ENCODE measurements around the gene TCEA3.

Gene TCEA3

GRCh38 chr1:23419180-23419579 is 5.4 kb downstream of the TCEA3 start:
- DNase-seq, result no peak

GRCh38 chr1:23417570-23417969 is 7.0 kb downstream of the TCEA3 start:
- peak; percentile 61 for DNase-seq

GRCh38 chr1:23416964-23417363 is 7.6 kb downstream of the TCEA3 start:
- no peak for DNase-seq

GRCh38 chr1:23408797-23409290 is 15.7 kb downstream of the TCEA3 start:
- DNase-seq, result no peak

GRCh38 chr1:23407016-23407630 is 17.4 kb downstream of the TCEA3 start:
- DNase-seq, result no peak

- DNase-seq, result no peak
These were observed 18.6 kb downstream of the TCEA3 start for GRCh38 chr1:23405946-23406345.

GRCh38 chr1:23403735-23404486 is 20.6 kb downstream of the TCEA3 start:
- peak; percentile 99 for DNase-seq

- no peak for DNase-seq
These were observed 21.2 kb downstream of the TCEA3 start for GRCh38 chr1:23403355-23403734.

GRCh38 chr1:23403038-23403336 is 21.6 kb downstream of the TCEA3 start:
- DNase-seq, result no peak

GRCh38 chr1:23402286-23403037 is 22.1 kb downstream of the TCEA3 start:
- no peak for DNase-seq

- no peak for DNase-seq
These were observed 23.2 kb downstream of the TCEA3 start for GRCh38 chr1:23401313-23401712.

GRCh38 chr1:23400324-23401114 is 24.0 kb downstream of the TCEA3 start:
- no peak for DNase-seq

GRCh38 chr1:23399229-23399628 is 25.3 kb downstream of the TCEA3 start:
- DNase-seq, result no peak

GRCh38 chr1:23397908-23398307 is 26.6 kb downstream of the TCEA3 start:
- DNase-seq, result no peak

GRCh38 chr1:23396380-23396779 is 28.2 kb downstream of the TCEA3 start:
- no peak for DNase-seq

GRCh38 chr1:23395849-23396248 is 28.7 kb downstream of the TCEA3 start:
- no peak for DNase-seq

- no peak for DNase-seq
These were observed 29.3 kb downstream of the TCEA3 start for GRCh38 chr1:23395154-23395724.

- DNase-seq, result no peak
These were observed 29.9 kb downstream of the TCEA3 start for GRCh38 chr1:23394684-23395083.

GRCh38 chr1:23394181-23394580 is 30.4 kb downstream of the TCEA3 start:
- no peak for DNase-seq

- DNase-seq, result no peak
These were observed 30.8 kb downstream of the TCEA3 start for GRCh38 chr1:23393706-23394105.

GRCh38 chr1:23392125-23392855 is 32.3 kb downstream of the TCEA3 start:
- DNase-seq, result no peak

GRCh38 chr1:23389837-23390321 is 34.7 kb downstream of the TCEA3 start:
- DNase-seq, result no peak
